ENCODE results near the gene YAE1. TPM values are rescaled to one million over a fixed set of nuclear protein-coding genes. Genes with fewer than 3 reads are reported as not detected.

The YAE1 gene
- total and polyA plus RNA-seq, 2 experiments from 2014 or later: 30.5 to 107 TPM

GRCh38 chr7:39608278-39608677, 42.1 kb downstream of the YAE1 start (continued):
- no peak for TF ChIP-seq ZNF462 (CRISPR knock-in tag; IDR thresholded peaks at IDR 0.05)

GRCh38 chr7:39609113-39609934, 43.1 kb downstream of the YAE1 start:
- H3K79me2 ChIP-seq (replicated peaks; ENCODE audit: insufficient read depth): no peaks in the 10 kb centered on the region
- peaks cover 18% of the 10 kb centered on the region for H3K27me3 ChIP-seq (ENCODE audit: insufficient read depth)
- H3K4me3 ChIP-seq: peak overlapping the region; percentile 51
- Mint-ChIP-seq H3K4me3 (peak overlapping the region; percentile 64), H3K36me3 (ENCODE audit: low read depth) (no peaks in the 10 kb centered on the region), H3K9me3 (no peaks in the 10 kb centered on the region), H3K27me3 (ENCODE audit: insufficient read depth, low read depth, poor library complexity) (peaks cover 6% of the 10 kb centered on the region), H3K27ac (no peak overlapping the region), H3K4me1 (peaks cover 14% of the 10 kb centered on the region; the same call in 2 of the 3 replicates)
- no peak overlapping the region for H3K27ac ChIP-seq (ENCODE audit: low read depth)
- H3K4me1 ChIP-seq (ENCODE audit: insufficient read depth): no peaks in the 10 kb centered on the region; the same call in none of the 2 replicates
- H3K9me2 ChIP-seq (ENCODE audit: insufficient read depth): 0 out of 2 replicates have a peak, but pooled peaks cover 3% of the 10 kb centered on the region
- no peaks in the 10 kb centered on the region for H3F3A ChIP-seq (replicated peaks; ENCODE audit: low read depth)
- no peaks in the 10 kb centered on the region for H4K20me1 ChIP-seq (replicated peaks; ENCODE audit: insufficient read depth)
- H3K4me2 ChIP-seq: peak overlapping the region; percentile 73
- H3K36me3 ChIP-seq (ENCODE audit: insufficient read depth): no peaks in the 10 kb centered on the region
- H2AFZ ChIP-seq: peak overlapping the region; percentile 100
- DNase-seq (ENCODE audit: low spot score): peak; percentile 76
- peak; percentile 99 for ATAC-seq
- TF ChIP-seq ZNF114 (CRISPR knock-in tag; IDR thresholded peaks at IDR 0.05): no peak
- peak; percentile 22 to 45 for TF ChIP-seq CTCF (conservative IDR thresholded peaks at IDR 0.05; ENCODE audit: low read depth in 2 of 2)

All from GM23338 (cell line).